ENCODE results near the gene CPLX4.
"Not testable (repeated sequence)": the region's sequence is repeated elsewhere in the genome, so short reads cannot be mapped to it uniquely, and the experiment has no call there.

CPLX4 gene

DNA sequence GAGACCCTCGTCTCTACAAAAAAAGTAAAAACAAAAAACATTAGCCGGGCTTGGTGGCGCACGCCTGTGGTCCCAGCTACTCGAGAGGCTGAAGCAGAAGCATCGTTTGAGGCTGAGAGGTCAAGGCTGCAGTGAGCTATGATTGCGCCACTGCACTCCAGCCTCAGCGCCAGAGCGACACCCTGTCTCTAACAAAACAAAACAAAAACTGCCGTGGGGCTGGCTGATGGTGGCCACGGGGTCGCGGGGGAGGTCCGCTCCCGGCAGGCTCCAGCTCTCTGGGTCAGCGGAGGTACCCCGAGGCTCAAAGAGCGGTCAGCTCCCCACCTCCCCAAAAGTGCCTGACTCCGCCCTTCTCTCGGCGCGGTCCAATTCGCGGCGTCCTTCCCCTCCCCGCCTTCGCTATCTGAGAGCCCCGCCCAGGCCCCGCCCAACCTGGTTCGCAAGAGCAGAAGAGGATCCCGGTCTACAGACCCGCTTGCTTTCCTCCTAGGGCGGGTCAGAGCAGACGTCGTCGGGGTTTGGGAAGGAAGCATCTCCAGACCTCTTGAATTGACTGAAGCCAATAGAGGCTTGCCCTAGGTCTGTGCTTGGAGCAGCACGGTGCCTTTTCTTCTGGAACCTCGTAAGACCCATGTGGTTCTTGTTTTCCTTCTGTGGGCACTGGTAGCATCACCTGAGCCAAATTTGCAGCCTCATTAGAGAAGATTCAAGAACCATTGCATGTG, 53.0 kb downstream of the CPLX4 start:
- H3K4me3 ChIP-seq, result no peak overlapping the region
- peaks cover 0 to 9% (median 5%) of the 10 kb centered on the region in 10 experiments; a peak in 5 of 20 replicates for H3K4me1 ChIP-seq
- H4K20me1 ChIP-seq, result peaks cover 0 to 7% (median 0%) of the 10 kb centered on the region in 11 experiments; a peak in 3 of 22 replicates
- peaks cover 29 to 58% (median 37%) of the 10 kb centered on the region in 11 experiments for H3K9me3 ChIP-seq (replicated peaks in 1 of 11)
- no peak for TF ChIP-seq Cebpa-rat (IDR thresholded peaks at IDR 0.05)
- peaks cover 64 to 79% (median 74%) of the 10 kb centered on the region in 11 experiments for H3K27me3 ChIP-seq
- no peak overlapping the region for H3K27ac ChIP-seq
- H3K36me3 ChIP-seq, result no peaks in the 10 kb centered on the region
- H3K9ac ChIP-seq, result no peak overlapping the region
- H3K4me2 ChIP-seq, result no peak overlapping the region

DNA sequence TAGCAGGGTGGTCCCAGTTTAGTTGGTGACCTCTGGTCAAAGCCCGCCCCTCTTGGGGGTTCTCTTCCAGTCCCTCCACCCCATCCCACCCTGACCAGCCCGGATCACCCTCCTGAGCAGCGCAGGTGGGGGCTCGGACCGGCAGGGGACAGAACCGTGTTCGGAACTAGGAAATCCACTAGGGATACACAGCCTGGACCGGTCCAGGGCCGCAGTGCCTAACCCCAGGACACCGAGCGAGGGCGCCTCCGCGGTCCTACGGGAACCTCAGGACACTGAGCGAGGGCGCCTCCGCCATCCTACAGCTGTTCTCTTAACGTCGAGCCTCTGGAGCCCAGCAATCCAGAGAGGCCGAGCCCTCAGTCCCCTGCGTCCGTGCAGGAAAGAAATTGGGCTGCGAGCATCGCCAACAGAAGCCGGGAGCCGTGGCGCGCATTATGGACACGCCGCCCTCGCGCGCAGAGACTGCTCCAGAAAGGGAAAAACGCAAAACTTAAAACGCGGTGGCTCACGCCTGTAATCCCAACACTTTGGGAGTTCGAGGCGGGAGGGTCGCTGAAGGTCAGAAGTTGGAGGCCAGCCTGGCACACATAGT, 53.7 kb downstream of the CPLX4 start:
- peaks cover 0 to 7% (median 0%) of the 10 kb centered on the region in 11 experiments; a peak in 2 of 22 replicates for H4K20me1 ChIP-seq
- peaks cover 25 to 52% (median 36%) of the 10 kb centered on the region in 11 experiments for H3K9me3 ChIP-seq (replicated peaks in 1 of 11)
- no peak overlapping the region for H3K4me2 ChIP-seq
- no peak overlapping the region for H3K4me3 ChIP-seq
- H3K27ac ChIP-seq, result no peak overlapping the region
- H3K36me3 ChIP-seq, result no peaks in the 10 kb centered on the region
- H3K4me1 ChIP-seq, result peaks cover 0 to 9% (median 5%) of the 10 kb centered on the region in 10 experiments; a peak in 5 of 20 replicates
- TF ChIP-seq Cebpa-rat (IDR thresholded peaks at IDR 0.05), result no peak
- peaks cover 58 to 72% (median 68%) of the 10 kb centered on the region in 11 experiments for H3K27me3 ChIP-seq
- no peak overlapping the region for H3K9ac ChIP-seq

- Histone ChIP-seq H3K9ac (no peak overlapping the region), H3K4me2 (no peak overlapping the region), H3K27ac (no peak overlapping the region), H3K27me3 (peaks cover 52 to 66% (median 62%) of the 10 kb centered on the region in 11 experiments), H3K4me1 (peaks cover 0 to 6% (median under 1%) of the 10 kb centered on the region in 10 experiments; a peak in 3 of 20 replicates), H3K36me3 (no peaks in the 10 kb centered on the region), H4K20me1 (peaks cover 0 to 7% (median 0%) of the 10 kb centered on the region in 11 experiments; a peak in 2 of 22 replicates), H3K4me3 (no peak overlapping the region), H3K9me3 (replicated peaks in 1 of 11) (peaks cover 19 to 46% (median 30%) of the 10 kb centered on the region in 11 experiments)
- no peak for TF ChIP-seq Cebpa-rat (IDR thresholded peaks at IDR 0.05)
Observed at GRCh38 chr18:59264121-59264571, 54.3 kb downstream of the CPLX4 start.

DNA sequence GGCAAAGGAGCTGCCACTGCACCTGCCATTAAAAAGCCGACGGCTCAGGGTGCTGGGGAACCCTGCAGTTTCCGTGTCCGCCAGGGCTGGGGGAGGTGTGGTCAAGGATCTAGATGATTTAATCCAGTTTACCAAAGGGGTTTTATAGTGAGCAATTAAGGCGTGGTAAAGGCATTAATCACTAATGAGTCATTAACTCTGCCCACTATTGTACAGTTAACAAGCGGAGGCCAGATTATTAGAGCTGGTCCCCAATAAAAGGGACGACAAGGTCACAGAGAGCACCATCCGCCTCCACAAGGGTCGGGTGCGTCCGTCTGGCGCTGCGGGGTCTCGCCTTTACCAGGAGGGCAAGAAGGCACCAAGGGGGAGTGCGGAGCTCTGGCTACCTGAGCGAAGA, 54.8 kb downstream of the CPLX4 start:
- Histone ChIP-seq H3K4me1 (peaks cover 0 to under 1% (median 0%) of the 10 kb centered on the region in 10 experiments; a peak in 1 of 20 replicates), H3K27ac (no peak overlapping the region), H3K9ac (no peak overlapping the region), H3K9me3 (replicated peaks in 1 of 11) (peaks cover 14 to 42% (median 25%) of the 10 kb centered on the region in 11 experiments), H3K4me2 (no peak overlapping the region), H3K27me3 (peaks cover 47 to 61% (median 57%) of the 10 kb centered on the region in 11 experiments), H3K4me3 (no peak overlapping the region), H3K36me3 (no peaks in the 10 kb centered on the region), H4K20me1 (peaks cover 0 to 7% (median 0%) of the 10 kb centered on the region in 11 experiments; a peak in 1 of 22 replicates)
- no peak for TF ChIP-seq Cebpa-rat (IDR thresholded peaks at IDR 0.05)

DNA sequence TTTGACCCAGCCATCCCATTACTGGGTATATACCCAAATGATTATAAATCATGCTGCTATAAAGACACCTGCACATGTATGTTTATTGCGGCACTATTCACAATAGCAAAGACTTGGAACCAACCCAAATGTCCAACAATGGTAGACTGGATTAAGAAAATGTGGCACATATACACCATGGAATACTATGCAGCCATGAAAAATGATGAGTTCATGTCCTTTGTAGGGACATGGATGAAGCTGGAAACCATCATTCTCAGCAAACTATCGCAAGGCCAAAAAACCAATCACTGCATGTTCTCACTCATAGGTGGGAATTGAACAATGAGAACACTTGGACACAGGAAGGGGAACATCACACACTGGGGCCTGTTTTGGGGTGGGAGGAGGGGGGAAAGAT, 56.2 kb downstream of the CPLX4 start:
- H3K9me3 ChIP-seq (replicated peaks in 1 of 11), result peaks cover 0 to 27% (median 11%) of the 10 kb centered on the region in 11 experiments; a peak in 18 of 22 replicates
- H3K4me3 ChIP-seq, H3K4me1 ChIP-seq, H3K9ac ChIP-seq, H4K20me1 ChIP-seq, H3K36me3 ChIP-seq, H3K4me2 ChIP-seq, H3K27ac ChIP-seq: not testable (repeated sequence)
- peaks cover 33 to 47% (median 43%) of the 10 kb centered on the region in 11 experiments for H3K27me3 ChIP-seq

GRCh38 chr18:59261842-59262241, 56.6 kb downstream of the CPLX4 start:
- not testable (repeated sequence) for H3K4me3 ChIP-seq, H4K20me1 ChIP-seq, H3K27ac ChIP-seq, H3K36me3 ChIP-seq, H3K4me1 ChIP-seq, H3K9ac ChIP-seq, H3K4me2 ChIP-seq
- peaks cover 29 to 43% (median 39%) of the 10 kb centered on the region in 11 experiments for H3K27me3 ChIP-seq
- H3K9me3 ChIP-seq (replicated peaks in 1 of 11), result peaks cover 0 to 23% (median 11%) of the 10 kb centered on the region in 11 experiments; a peak in 14 of 22 replicates

GRCh38 chr18:59255491-59255890, 63.0 kb downstream of the CPLX4 start:
- H3K4me1 ChIP-seq; H3K4me2 ChIP-seq; H3K27me3 ChIP-seq; H3K9ac ChIP-seq; H4K20me1 ChIP-seq; H3K27ac ChIP-seq; H3K36me3 ChIP-seq; H3K9me3 ChIP-seq (replicated peaks in 1 of 11); H3K4me3 ChIP-seq: not testable (repeated sequence)

GRCh38 chr18:59249199-59249774, 69.2 kb downstream of the CPLX4 start:
- Histone ChIP-seq H3K36me3 (no peaks in the 10 kb centered on the region), H3K27me3 (no peaks in the 10 kb centered on the region), H4K20me1 (no peaks in the 10 kb centered on the region), H3K9me3 (replicated peaks in 1 of 11) (0 out of 22 replicates have a peak, but pooled peaks cover 0 to 3% (median 0%) of the 10 kb centered on the region in 11 experiments), H3K27ac (no peak overlapping the region), H3K4me2 (no peak overlapping the region), H3K4me3 (no peak overlapping the region), H3K9ac (no peak overlapping the region), H3K4me1 (no peaks in the 10 kb centered on the region)
- TF ChIP-seq Cebpa-rat (IDR thresholded peaks at IDR 0.05), result no peak

DNA sequence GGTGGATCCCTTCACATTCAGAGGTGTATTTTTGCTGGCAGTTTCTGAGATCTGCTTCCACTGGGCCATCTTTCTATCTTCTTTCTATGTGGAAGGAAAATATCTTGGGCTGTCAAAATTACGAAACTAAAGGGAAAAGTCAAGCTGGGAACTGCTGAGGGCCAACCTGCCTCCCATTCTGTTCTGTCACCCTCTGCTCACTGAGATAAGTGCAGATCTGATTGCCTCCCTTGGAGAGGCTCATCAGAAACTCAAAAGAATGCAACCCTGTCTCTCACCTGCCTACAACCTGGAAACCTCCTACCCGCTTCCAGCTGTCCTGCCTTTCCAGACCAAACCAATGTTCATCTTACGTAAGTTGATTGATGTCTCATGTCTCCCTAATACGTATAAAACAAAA, 71.7 kb downstream of the CPLX4 start:
- Histone ChIP-seq H3K36me3 (no peaks in the 10 kb centered on the region), H4K20me1 (no peaks in the 10 kb centered on the region), H3K4me3 (no peak overlapping the region), H3K27ac (no peak overlapping the region), H3K27me3 (no peaks in the 10 kb centered on the region), H3K9ac (no peak overlapping the region), H3K4me1 (no peaks in the 10 kb centered on the region), H3K9me3 (replicated peaks in 1 of 11) (peaks cover 0 to 1% (median 0%) of the 10 kb centered on the region in 11 experiments; a peak in 3 of 22 replicates), H3K4me2 (no peak overlapping the region)
- no peak for TF ChIP-seq Cebpa-rat (IDR thresholded peaks at IDR 0.05)

Measured in BLaER1 treated with 17β-estradiol and CSF1 and Interleukin-3, amounts not matched to agents 10 nM and 100 nM (cell line).